GM12878 (cell line): ENCODE data around the gene MARCHF10. TPM values are rescaled to one million over a fixed set of nuclear protein-coding genes. Genes with fewer than 3 reads are reported as not detected.

ENCODE experiments used
- ATAC-seq: fragments of 200-7000 bp; cut with Tn5 transposase; 3 replicates; pipeline ENCODE4 v1.9.1; 2020; ENCODE audit warnings: mild to moderate bottlenecking, moderate library complexity
- BruUV-seq: library from RNA; stranded (reverse); fragments of 400-500 nt; replicated peaks from 2 replicates; lab custom pipeline; 2021; lab: Mats Ljungman, UMichigan
- CTCF ChIA-PET: fragments of 300-600 bp; sonication (Branson Sonifier 250); formaldehyde crosslinking; extraction: SDS; loops from one replicate; lab custom pipeline; 2021; ENCODE audit warnings: inconsistent platforms; lab: Yijun Ruan, JAX
- POLR2A ChIA-PET: fragments of 350-600 bp; formaldehyde crosslinking; extraction: SDS; loops from one replicate; lab custom pipeline; 2021; ENCODE audit warnings: inconsistent platforms; lab: Charles Lee
- RAD21 ChIA-PET: fragments of 300-600 bp; sonication (Branson Sonifier 250); formaldehyde crosslinking; loops from one replicate; lab custom pipeline; 2023; ENCODE audit warnings: antibody characterized with exemption; ENCODE audit not compliant: unreplicated experiment; lab: Charles Lee
- SMC1A ChIA-PET: fragments of 300-600 bp; sonication (Branson Sonifier 250); formaldehyde crosslinking; loops from one replicate; lab custom pipeline; 2023; ENCODE audit not compliant: unreplicated experiment, uncharacterized antibody; lab: Charles Lee
- DNase-seq: peaks from one replicate; pipeline ENCODE4 v3.0.0-alpha.2; 2011; ENCODE audit warnings: low read depth, low spot score
- FAIRE-seq: peaks from 3 replicates; lab custom pipeline; 2011; peaks lifted over from hg19 to GRCh38; lab: Jason Lieb, UNC
- H2AFZ ChIP-seq: 2 replicates; pipeline ENCODE4 v1.6.0; 2011; ENCODE audit warnings: low read depth, low read length, control low read depth; ENCODE audit not compliant: control insufficient read depth
- H3K27ac ChIP-seq: 2 replicates; pipeline ENCODE4 v1.5.1; 2011; ENCODE audit warnings: control low read depth; ENCODE audit not compliant: control insufficient read depth, insufficient read depth
- H3K27me3 ChIP-seq, 2 experiments: replicated peaks in 1 of 2; 2 replicates each; pipeline versions ENCODE4 v1.6.0 to v1.6.1; 2011; ENCODE audit warnings: low read length in 1 of 2; ENCODE audit not compliant: control insufficient read depth in 2 of 2, insufficient read depth in 2 of 2
- H3K36me3 ChIP-seq, 2 experiments: 2 replicates each; pipeline ENCODE4 v1.5.1; 2011; ENCODE audit warnings: low read length in 1 of 2; ENCODE audit not compliant: control insufficient read depth in 2 of 2, insufficient read depth in 2 of 2
- H3K4me1 ChIP-seq: 2 replicates; pipeline ENCODE4 v1.6.1; 2011; ENCODE audit warnings: mild to moderate bottlenecking, low read length, moderate library complexity, mixed read lengths; ENCODE audit not compliant: control insufficient read depth, insufficient read depth
- H3K4me2 ChIP-seq: 2 replicates; pipeline ENCODE4 v1.6.0; 2011; ENCODE audit warnings: control low read depth; ENCODE audit not compliant: control insufficient read depth, insufficient read depth
- H3K4me3 ChIP-seq: fragments of 200-600 bp; sonication (generic); 2 replicates; pipeline ENCODE4 v1.5.1; 2016
- H3K79me2 ChIP-seq: 2 replicates; pipeline ENCODE4 v1.6.0; 2011; ENCODE audit warnings: low read length; ENCODE audit not compliant: control insufficient read depth, insufficient read depth
- H3K9ac ChIP-seq: 2 replicates; pipeline ENCODE4 v1.8.0; 2011; ENCODE audit warnings: low read length, control low read depth, mixed read lengths; ENCODE audit not compliant: control insufficient read depth, insufficient read depth
- H3K9me3 ChIP-seq: replicated peaks from 3 replicates; pipeline ENCODE4 v1.5.1; 2011; ENCODE audit warnings: mild to moderate bottlenecking, low read length; ENCODE audit not compliant: control insufficient read depth, insufficient read depth
- H4K20me1 ChIP-seq: 2 replicates; pipeline ENCODE4 v1.6.0; 2011; ENCODE audit not compliant: control insufficient read depth, insufficient read depth
- WGBS: methylation state at CpG from one replicate; pipeline ENCODE4 v1.1.6; 2016; ENCODE audit warnings: low lambda C conversion rate; ENCODE audit not compliant: insufficient replicate concordance, insufficient coverage; ENCODE audit errors: missing lambda C conversion rate; 5-methylcytosine and 5-hydroxymethylcytosine counted together
- in situ Hi-C: fragments of 300-500 bp; cut with MboI; formaldehyde crosslinking; loops from 9 replicates; pipeline ENCODE4 v1.14.3; 2018; ENCODE audit warnings: mixed read lengths
- intact Hi-C: fragments of 100-400 bp; cut with micrococcal nuclease; formaldehyde crosslinking; loops from one replicate; pipeline ENCODE4 v1.14.2; 2022; ENCODE audit not compliant: unreplicated experiment
- polyA plus RNA-seq, 11 experiments: library from polyadenylated mRNA; depleted of rRNA in 4 of 11; unstranded in 6 of 11; stranded (reverse) in 5 of 11; fragments of >200 nt; fragmentation: Nextera tagmentation in 4 of 11; fragmentation: Illumina TruSeq in 1 of 11; extraction: Ambion mirVana in 4 of 11; extraction: Trizol in 1 of 11; gene quantifications; 1 replicate in 1 of 11; 2 replicates in 10 of 11; pipeline versions ENCODE4 v1.2.1 to v1.2.3, GENCODE V29; 2011 to 2016; ENCODE audit warnings: inconsistent platforms in 2 of 11, missing spikeins in 2 of 11, low read depth in 1 of 11
- total RNA-seq, 4 experiments: library from RNA; depleted of rRNA in 3 of 4; stranded (reverse); fragments of >200 nt in 3 of 4; fragmentation: Illumina TruSeq in 1 of 4; extraction: Trizol in 1 of 4; gene quantifications; 2 replicates each; pipeline versions ENCODE4 v1.2.1 to v1.2.3, GENCODE V29; 2013 to 2021
- TF ChIP-seq, protein P1 (sequence below), 3 experiments: IDR thresholded peaks in 2 of 3; conservative IDR thresholded peaks in 1 of 3; 2 replicates each; pipeline ENCODE4 v1.5.1; 2011; ENCODE audit warnings: low read depth in 3 of 3, low read length in 3 of 3, mild to moderate bottlenecking in 3 of 3, control low read depth in 2 of 3, moderate library complexity in 2 of 3, inconsistent platforms in 1 of 3, mixed read lengths in 1 of 3; ENCODE audit not compliant: control insufficient read depth in 2 of 3, insufficient read depth in 1 of 3; ENCODE audit errors: extremely low read depth in 1 of 3
- TF ChIP-seq, protein P2 (sequence below): fragments of 450-650 bp; conservative IDR thresholded peaks from 2 replicates; pipeline ENCODE4 v1.6.1; 2017; ENCODE audit warnings: mild to moderate bottlenecking, moderate library complexity

MARCHF10 gene
- total and polyA plus RNA-seq, 10 of the 15 experiments (the other 5 are each of a cell fraction or from before 2014, with no cell fraction given) = 0.11 to 0.24 TPM; not detected in 8

DNA sequence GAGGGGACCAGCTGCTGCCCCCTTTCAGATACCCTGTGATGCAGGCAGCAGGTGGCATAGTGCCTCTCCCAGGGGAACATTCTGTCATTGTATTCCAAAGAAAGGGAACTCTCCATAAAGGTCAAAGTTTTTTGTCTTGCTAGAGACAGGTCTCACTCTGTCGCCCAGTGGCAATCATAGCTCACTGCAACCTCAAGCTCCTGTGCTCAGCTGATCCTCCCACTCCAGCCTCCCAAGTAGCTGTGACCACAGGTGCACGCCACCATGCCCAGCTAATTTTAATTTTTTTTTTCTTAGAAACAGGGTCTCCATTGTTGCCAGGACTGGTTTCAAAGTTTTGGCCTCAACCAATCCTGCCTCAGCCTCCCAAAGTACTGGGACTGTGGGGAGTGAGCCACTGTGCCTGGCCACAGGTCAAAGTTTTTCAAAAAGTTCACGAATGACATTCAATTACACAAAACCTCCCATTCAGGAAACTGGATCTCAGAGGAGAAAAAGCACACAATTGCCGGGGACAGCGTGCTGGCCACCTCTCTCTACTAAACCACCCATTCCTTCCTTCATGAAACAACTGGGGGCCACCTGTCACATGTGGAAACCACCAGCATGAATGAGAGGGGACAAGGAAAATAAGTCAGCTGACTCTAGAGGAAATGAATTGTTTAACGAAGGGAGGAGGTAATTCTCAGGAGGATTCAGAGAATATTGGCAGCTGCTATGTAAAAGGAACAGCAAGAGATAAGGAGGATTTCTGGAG lies 80.0 kb downstream of the MARCHF10 start:
- WGBS = 46% methylated on average over 6 of the region's 6 CpGs
- no TSS peak for BruUV-seq
- ChIA-PET CTCF (no interaction called here), RAD21 (no interaction called here), POLR2A (no interaction called here), SMC1A (interaction anchor here (1.9 kb wide), 1 partner anchor 9 kb away, joined by 4 read pairs; no protein-coding TSS in a partner anchor)
- intact Hi-C loops (no loop called here), in situ Hi-C loops (no loop called here)
- H3K27me3 ChIP-seq = no peaks in the 10 kb centered on the region
- H3K4me3 ChIP-seq = no peak overlapping the region
- H3K4me1 ChIP-seq = peaks cover 15% of the 10 kb centered on the region
- H2AFZ ChIP-seq = no peak overlapping the region
- H4K20me1 ChIP-seq = no peaks in the 10 kb centered on the region
- DNase-seq (no peak), FAIRE-seq (no peak), ATAC-seq (no peak)
- no peaks in the 10 kb centered on the region for H3K79me2 ChIP-seq
- TF ChIP-seq, protein P1, sequence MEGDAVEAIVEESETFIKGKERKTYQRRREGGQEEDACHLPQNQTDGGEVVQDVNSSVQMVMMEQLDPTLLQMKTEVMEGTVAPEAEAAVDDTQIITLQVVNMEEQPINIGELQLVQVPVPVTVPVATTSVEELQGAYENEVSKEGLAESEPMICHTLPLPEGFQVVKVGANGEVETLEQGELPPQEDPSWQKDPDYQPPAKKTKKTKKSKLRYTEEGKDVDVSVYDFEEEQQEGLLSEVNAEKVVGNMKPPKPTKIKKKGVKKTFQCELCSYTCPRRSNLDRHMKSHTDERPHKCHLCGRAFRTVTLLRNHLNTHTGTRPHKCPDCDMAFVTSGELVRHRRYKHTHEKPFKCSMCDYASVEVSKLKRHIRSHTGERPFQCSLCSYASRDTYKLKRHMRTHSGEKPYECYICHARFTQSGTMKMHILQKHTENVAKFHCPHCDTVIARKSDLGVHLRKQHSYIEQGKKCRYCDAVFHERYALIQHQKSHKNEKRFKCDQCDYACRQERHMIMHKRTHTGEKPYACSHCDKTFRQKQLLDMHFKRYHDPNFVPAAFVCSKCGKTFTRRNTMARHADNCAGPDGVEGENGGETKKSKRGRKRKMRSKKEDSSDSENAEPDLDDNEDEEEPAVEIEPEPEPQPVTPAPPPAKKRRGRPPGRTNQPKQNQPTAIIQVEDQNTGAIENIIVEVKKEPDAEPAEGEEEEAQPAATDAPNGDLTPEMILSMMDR (IDR thresholded peaks at IDR 0.05 in 2 of 3, conservative IDR thresholded peaks at IDR 0.05 in 1 of 3; ENCODE audit: control insufficient read depth in 2 of 3, extremely low read depth in 1 of 3, insufficient read depth in 1 of 3, low read depth in 3 of 3, low read length in 3 of 3) = peak in 1 of 3 experiments; percentile 8; a peak in 1 of 6 replicates
- TF ChIP-seq, protein P2, sequence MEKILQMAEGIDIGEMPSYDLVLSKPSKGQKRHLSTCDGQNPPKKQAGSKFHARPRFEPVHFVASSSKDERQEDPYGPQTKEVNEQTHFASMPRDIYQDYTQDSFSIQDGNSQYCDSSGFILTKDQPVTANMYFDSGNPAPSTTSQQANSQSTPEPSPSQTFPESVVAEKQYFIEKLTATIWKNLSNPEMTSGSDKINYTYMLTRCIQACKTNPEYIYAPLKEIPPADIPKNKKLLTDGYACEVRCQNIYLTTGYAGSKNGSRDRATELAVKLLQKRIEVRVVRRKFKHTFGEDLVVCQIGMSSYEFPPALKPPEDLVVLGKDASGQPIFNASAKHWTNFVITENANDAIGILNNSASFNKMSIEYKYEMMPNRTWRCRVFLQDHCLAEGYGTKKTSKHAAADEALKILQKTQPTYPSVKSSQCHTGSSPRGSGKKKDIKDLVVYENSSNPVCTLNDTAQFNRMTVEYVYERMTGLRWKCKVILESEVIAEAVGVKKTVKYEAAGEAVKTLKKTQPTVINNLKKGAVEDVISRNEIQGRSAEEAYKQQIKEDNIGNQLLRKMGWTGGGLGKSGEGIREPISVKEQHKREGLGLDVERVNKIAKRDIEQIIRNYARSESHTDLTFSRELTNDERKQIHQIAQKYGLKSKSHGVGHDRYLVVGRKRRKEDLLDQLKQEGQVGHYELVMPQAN = no peak
- H3K9ac ChIP-seq = no peak overlapping the region
- no peak overlapping the region for H3K4me2 ChIP-seq
- no peaks in the 10 kb centered on the region for H3K36me3 ChIP-seq
- H3K9me3 ChIP-seq = peaks cover 5% of the 10 kb centered on the region; the same call in 2 of the 3 replicates
- no peak overlapping the region for H3K27ac ChIP-seq
